ENCODE data around the gene SYT3.

SYT3 gene

DNA sequence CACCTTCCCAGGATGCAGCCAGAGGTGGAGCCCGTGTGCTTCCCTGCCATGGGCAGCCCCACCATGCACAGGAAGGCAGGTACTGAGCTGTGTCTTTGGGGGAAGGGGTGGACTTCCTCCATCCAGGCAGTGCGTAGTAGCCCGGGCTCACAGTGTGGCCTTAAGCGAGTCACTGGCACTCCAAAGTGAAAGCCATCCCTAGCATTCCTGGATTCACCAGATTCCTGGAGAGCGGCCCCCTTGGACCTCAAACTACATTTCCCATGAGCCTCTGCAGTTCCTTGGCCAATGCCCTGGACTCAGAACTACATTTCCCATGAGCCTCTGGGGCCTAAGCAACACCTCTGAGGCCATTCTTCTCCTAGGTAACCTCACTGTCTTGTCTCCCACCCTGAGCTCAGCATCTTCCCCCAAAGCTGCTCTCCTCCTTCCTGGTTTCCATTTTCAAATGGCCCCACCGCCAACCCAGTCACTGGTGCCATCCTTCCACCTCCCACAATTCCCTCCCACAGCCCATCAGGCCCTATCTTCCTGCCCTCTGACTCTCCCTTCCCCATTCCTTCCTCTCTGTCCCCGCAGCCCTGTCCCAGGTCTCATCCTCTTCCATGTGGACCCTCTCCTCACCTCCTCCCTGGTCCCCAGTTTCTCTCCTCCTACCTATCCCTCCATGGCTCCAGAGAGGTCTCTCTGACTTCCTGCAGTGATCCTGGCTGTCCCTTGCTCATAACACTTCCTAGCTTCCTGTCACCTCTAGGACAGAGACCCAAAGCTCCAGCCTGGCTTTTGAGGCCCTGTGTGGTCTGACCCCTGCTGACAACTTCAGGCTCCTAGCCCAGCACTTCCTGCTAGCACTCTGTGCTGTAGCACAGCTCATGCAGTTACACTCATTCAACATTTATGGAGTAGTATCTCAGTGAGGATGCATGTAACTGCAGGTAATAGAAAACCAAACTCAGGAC, 10.0 kb upstream of the SYT3 start, which contains the start of gene C19orf81:
Gene C19orf81 (plus strand): TSS at position 13 of the 959 bp plus-strand sequence. CDS start 0 bp downstream, at position 13.
- Histone ChIP-seq H3K4me1 (ENCODE audit: control insufficient read depth, insufficient read depth, low read length) (no peaks in the 10 kb centered on the region), H3K27ac (ENCODE audit: extremely low read depth, low read depth, low read length) (no peak within 1 kb of the TSS), H3K4me3 (ENCODE audit: low read depth, low read length) (no peak within 1 kb of the TSS), H3K36me3 (ENCODE audit: control insufficient read depth in 2 of 2, insufficient read depth in 1 of 2, low read length in 2 of 2) (no peaks in the 10 kb centered on the region), H3K9me3 (ENCODE audit: control insufficient read depth, insufficient read depth, low read depth, low read length) (no peaks in the 10 kb centered on the region)
- ChIA-PET POLR2A (interaction anchor here (0.6 kb wide), 2 partner anchors 8 to 35 kb away, joined by 4 to 5 read pairs; no protein-coding TSS in a partner anchor), CTCF (interaction anchor here (0.7 to 0.9 kb wide), 2 partner anchors 112 to 204 kb away, joined by 3 to 4 read pairs; no protein-coding TSS in a partner anchor)
- TF ChIP-seq, protein P1, sequence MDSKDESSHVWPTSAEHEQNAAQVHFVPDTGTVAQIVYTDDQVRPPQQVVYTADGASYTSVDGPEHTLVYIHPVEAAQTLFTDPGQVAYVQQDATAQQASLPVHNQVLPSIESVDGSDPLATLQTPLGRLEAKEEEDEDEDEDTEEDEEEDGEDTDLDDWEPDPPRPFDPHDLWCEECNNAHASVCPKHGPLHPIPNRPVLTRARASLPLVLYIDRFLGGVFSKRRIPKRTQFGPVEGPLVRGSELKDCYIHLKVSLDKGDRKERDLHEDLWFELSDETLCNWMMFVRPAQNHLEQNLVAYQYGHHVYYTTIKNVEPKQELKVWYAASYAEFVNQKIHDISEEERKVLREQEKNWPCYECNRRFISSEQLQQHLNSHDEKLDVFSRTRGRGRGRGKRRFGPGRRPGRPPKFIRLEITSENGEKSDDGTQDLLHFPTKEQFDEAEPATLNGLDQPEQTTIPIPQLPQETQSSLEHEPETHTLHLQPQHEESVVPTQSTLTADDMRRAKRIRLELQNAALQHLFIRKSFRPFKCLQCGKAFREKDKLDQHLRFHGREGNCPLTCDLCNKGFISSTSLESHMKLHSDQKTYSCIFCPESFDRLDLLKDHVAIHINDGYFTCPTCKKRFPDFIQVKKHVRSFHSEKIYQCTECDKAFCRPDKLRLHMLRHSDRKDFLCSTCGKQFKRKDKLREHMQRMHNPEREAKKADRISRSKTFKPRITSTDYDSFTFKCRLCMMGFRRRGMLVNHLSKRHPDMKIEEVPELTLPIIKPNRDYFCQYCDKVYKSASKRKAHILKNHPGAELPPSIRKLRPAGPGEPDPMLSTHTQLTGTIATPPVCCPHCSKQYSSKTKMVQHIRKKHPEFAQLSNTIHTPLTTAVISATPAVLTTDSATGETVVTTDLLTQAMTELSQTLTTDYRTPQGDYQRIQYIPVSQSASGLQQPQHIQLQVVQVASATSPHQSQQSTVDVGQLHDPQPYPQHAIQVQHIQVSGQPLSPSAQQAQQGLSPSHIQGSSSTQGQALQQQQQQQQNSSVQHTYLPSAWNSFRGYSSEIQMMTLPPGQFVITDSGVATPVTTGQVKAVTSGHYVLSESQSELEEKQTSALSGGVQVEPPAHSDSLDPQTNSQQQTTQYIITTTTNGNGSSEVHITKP (tag by site-specific recombination; IDR thresholded peaks at IDR 0.05), result peak; percentile 55; the same call in 1 of the 2 replicates
- TF ChIP-seq ZNF843 (tag by site-specific recombination; IDR thresholded peaks at IDR 0.05) (0 out of 2 replicates have a peak, but pooled peaks have one; percentile 39), ZNF660 (tag by site-specific recombination; IDR thresholded peaks at IDR 0.05) (no peak), ZNF776 (tag by site-specific recombination; IDR thresholded peaks at IDR 0.05; ENCODE audit: borderline replicate concordance) (no peak), ZNF747 (tag by site-specific recombination; IDR thresholded peaks at IDR 0.05) (no peak), ZNF239 (tag by site-specific recombination; IDR thresholded peaks at IDR 0.05) (no peak), ZNF426 (tag by site-specific recombination; IDR thresholded peaks at IDR 0.05) (no peak), GLIS2 (tag by site-specific recombination; IDR thresholded peaks at IDR 0.05) (no peak), ZNF112 (tag by site-specific recombination; IDR thresholded peaks at IDR 0.05) (0 out of 2 replicates have a peak, but pooled peaks have one; percentile 44), EGR2 (tag by site-specific recombination; IDR thresholded peaks at IDR 0.05; ENCODE audit: low read depth) (peak; percentile 47; the same call in 1 of the 2 replicates), ZFP3 (tag by site-specific recombination; IDR thresholded peaks at IDR 0.05; ENCODE audit: low read depth) (no peak), SP2 (tag by site-specific recombination; IDR thresholded peaks at IDR 0.05) (peak; percentile 13; the same call in 1 of the 2 replicates), ZNF76 (tag by site-specific recombination; IDR thresholded peaks at IDR 0.05; ENCODE audit: borderline replicate concordance, low read depth) (peak; percentile 97), ZIC2 (tag by site-specific recombination; IDR thresholded peaks at IDR 0.05) (no peak), ZNF514 (tag by site-specific recombination; IDR thresholded peaks at IDR 0.05) (no peak), ZFP69B (tag by site-specific recombination; IDR thresholded peaks at IDR 0.05) (0 out of 2 replicates have a peak, but pooled peaks have one; percentile 20), ZEB2 (tag by site-specific recombination; IDR thresholded peaks at IDR 0.05) (no peak), ZNF174 (tag by site-specific recombination; IDR thresholded peaks at IDR 0.05) (no peak), ZNF654 (tag by site-specific recombination; IDR thresholded peaks at IDR 0.05; ENCODE audit: low read depth) (no peak), ZNF184 (tag by site-specific recombination; IDR thresholded peaks at IDR 0.05) (no peak)
- TF ChIP-seq, protein P2, sequence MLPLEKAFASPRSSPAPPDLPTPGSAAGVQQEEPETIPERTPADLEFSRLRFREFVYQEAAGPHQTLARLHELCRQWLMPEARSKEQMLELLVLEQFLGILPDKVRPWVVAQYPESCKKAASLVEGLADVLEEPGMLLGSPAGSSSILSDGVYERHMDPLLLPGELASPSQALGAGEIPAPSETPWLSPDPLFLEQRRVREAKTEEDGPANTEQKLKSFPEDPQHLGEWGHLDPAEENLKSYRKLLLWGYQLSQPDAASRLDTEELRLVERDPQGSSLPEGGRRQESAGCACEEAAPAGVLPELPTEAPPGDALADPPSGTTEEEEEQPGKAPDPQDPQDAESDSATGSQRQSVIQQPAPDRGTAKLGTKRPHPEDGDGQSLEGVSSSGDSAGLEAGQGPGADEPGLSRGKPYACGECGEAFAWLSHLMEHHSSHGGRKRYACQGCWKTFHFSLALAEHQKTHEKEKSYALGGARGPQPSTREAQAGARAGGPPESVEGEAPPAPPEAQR (tag by site-specific recombination; IDR thresholded peaks at IDR 0.05), result 0 out of 2 replicates have a peak, but pooled peaks have one; percentile 62
- TF ChIP-seq, protein P3, sequence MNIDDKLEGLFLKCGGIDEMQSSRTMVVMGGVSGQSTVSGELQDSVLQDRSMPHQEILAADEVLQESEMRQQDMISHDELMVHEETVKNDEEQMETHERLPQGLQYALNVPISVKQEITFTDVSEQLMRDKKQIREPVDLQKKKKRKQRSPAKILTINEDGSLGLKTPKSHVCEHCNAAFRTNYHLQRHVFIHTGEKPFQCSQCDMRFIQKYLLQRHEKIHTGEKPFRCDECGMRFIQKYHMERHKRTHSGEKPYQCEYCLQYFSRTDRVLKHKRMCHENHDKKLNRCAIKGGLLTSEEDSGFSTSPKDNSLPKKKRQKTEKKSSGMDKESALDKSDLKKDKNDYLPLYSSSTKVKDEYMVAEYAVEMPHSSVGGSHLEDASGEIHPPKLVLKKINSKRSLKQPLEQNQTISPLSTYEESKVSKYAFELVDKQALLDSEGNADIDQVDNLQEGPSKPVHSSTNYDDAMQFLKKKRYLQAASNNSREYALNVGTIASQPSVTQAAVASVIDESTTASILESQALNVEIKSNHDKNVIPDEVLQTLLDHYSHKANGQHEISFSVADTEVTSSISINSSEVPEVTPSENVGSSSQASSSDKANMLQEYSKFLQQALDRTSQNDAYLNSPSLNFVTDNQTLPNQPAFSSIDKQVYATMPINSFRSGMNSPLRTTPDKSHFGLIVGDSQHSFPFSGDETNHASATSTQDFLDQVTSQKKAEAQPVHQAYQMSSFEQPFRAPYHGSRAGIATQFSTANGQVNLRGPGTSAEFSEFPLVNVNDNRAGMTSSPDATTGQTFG (tag by site-specific recombination; IDR thresholded peaks at IDR 0.05; ENCODE audit: borderline replicate concordance), result peak; percentile 55; the same call in 1 of the 2 replicates
- TF ChIP-seq, protein P4, sequence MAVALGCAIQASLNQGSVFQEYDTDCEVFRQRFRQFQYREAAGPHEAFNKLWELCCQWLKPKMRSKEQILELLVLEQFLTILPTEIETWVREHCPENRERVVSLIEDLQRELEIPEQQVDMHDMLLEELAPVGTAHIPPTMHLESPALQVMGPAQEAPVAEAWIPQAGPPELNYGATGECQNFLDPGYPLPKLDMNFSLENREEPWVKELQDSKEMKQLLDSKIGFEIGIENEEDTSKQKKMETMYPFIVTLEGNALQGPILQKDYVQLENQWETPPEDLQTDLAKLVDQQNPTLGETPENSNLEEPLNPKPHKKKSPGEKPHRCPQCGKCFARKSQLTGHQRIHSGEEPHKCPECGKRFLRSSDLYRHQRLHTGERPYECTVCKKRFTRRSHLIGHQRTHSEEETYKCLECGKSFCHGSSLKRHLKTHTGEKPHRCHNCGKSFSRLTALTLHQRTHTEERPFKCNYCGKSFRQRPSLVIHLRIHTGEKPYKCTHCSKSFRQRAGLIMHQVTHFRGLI (tag by site-specific recombination; IDR thresholded peaks at IDR 0.05), result no peak
- TF ChIP-seq, protein P5, sequence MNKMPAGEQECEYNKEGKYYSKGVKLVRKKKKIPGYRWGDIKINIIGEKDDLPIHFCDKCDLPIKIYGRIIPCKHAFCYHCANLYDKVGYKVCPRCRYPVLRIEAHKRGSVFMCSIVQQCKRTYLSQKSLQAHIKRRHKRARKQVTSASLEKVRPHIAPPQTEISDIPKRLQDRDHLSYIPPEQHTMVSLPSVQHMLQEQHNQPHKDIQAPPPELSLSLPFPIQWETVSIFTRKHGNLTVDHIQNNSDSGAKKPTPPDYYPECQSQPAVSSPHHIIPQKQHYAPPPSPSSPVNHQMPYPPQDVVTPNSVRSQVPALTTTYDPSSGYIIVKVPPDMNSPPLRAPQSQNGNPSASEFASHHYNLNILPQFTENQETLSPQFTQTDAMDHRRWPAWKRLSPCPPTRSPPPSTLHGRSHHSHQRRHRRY (tag by site-specific recombination; IDR thresholded peaks at IDR 0.05), result no peak
- TF ChIP-seq, protein P6, sequence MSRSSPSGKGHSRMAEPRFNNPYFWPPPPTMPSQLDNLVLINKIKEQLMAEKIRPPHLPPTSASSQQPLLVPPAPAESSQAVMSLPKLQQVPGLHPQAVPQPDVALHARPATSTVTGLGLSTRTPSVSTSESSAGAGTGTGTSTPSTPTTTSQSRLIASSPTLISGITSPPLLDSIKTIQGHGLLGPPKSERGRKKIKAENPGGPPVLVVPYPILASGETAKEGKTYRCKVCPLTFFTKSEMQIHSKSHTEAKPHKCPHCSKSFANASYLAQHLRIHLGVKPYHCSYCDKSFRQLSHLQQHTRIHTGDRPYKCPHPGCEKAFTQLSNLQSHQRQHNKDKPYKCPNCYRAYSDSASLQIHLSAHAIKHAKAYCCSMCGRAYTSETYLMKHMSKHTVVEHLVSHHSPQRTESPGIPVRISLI (tag by site-specific recombination; IDR thresholded peaks at IDR 0.05), result no peak

Measured in HEK293 (cell line).